A673 (cell line): ENCODE data around the gene LIMA1.

ENCODE experiments used
- EZH2 ChIP-seq: fragments of 200-600 bp; sonication (generic); IDR thresholded peaks from 2 replicates; pipeline ENCODE4 v1.6.1; 2017; ENCODE audit warnings: borderline replicate concordance, low read depth, mild to moderate bottlenecking, mixed read lengths, antibody characterized with exemption, low read length; ENCODE audit not compliant: poor library complexity, severe bottlenecking
- TF ChIP-seq, protein P1 (sequence below): fragments of 300-800, 200-600 bp; sonication (generic); conservative IDR thresholded peaks from 2 replicates; pipeline ENCODE4 v1.5.1; 2017; ENCODE audit warnings: low read depth, mild to moderate bottlenecking, antibody characterized with exemption, low read length, moderate library complexity, mixed read lengths

DNA sequence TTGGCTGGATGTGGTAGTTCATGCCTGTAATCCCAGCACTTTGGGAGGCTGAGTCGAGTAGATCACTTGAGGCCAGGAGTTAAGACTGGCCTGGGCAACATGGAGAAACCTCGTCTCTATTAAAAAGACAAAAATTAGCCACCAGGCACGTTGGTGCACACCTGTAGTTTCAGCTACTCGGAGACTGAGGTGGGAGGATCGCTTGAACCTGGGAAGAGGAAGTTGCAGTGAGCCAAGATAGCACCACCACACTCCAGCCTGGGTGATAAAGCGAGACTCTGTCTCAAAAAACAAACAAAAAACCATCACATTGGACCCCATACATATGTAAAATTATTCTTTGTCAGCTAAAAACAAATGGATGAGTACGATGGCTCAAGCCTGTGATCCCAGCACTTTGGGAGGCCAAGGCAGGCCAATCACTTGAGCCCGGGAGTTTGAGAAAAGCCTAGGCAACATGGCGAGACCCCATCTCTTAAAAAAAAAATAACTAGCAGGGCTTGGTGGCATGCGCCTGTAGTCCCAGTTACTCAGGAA, 43.9 kb downstream of the LIMA1 start:
- TF ChIP-seq, protein P1, sequence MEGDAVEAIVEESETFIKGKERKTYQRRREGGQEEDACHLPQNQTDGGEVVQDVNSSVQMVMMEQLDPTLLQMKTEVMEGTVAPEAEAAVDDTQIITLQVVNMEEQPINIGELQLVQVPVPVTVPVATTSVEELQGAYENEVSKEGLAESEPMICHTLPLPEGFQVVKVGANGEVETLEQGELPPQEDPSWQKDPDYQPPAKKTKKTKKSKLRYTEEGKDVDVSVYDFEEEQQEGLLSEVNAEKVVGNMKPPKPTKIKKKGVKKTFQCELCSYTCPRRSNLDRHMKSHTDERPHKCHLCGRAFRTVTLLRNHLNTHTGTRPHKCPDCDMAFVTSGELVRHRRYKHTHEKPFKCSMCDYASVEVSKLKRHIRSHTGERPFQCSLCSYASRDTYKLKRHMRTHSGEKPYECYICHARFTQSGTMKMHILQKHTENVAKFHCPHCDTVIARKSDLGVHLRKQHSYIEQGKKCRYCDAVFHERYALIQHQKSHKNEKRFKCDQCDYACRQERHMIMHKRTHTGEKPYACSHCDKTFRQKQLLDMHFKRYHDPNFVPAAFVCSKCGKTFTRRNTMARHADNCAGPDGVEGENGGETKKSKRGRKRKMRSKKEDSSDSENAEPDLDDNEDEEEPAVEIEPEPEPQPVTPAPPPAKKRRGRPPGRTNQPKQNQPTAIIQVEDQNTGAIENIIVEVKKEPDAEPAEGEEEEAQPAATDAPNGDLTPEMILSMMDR: no peak
- TF ChIP-seq EZH2: no peak
